Medulla oblongata (tissue), 1 donor: ENCODE measurements around the gene LIF.
"Not testable (repeated sequence)": the region's sequence is repeated elsewhere in the genome, so short reads cannot be mapped to it uniquely, and the experiment has no call there.

Experiments
- DNase-seq: peaks from one replicate; pipeline ENCODE4 v3.0.0-alpha.2; 2015; ENCODE audit errors: extremely low spot score

LIF gene

GRCh38 chr22:30243661-30244060 is 2.9 kb downstream of the LIF start:
- DNase-seq = no peak

GRCh38 chr22:30241576-30242371 is 4.8 kb downstream of the LIF start:
- DNase-seq = no peak

DNA sequence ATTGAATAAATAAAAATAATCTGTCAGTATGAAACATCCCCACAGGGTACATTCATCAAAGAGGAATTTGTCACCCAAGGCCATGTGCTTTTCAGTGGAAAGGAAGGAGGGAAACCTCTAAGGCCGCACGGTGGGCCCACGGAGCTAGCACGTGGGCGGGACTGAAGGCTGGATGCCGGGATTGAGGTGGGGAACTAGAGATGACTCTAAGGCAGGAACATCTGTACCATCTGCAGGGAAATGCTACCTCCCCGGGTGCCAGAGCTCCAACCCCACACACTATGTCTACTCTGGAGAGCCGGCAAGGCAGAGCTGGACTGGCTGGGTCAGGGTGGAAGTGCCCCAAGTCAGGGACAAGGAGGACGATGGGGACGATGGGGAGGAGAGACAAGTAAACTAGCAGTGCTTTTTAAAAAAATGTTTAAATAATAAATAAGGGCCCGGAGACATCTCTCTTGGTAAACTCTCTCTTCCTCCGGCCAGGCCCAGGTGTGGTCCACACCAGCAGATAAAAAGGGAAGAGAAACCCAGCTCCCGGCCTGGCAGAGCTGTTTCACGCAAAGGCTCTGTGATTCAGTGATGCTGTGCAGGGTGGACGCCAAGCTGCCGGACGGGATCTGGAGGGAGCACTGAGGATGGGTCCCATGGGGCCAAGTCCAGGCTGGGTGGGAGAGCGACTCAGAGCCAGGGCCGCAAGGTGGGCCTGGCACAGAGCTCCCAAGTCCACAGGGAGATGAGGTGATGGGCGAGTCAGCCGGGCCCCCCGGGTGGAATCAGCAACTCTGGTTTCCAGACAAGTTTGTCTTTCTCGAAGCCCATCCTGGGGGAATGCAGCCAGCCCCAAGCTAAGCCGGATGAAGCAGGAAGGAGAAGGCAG is 5.8 kb downstream of the LIF start:
- no peak for DNase-seq

GRCh38 chr22:30239488-30240405 is 6.8 kb downstream of the LIF start:
- no peak for DNase-seq

DNA sequence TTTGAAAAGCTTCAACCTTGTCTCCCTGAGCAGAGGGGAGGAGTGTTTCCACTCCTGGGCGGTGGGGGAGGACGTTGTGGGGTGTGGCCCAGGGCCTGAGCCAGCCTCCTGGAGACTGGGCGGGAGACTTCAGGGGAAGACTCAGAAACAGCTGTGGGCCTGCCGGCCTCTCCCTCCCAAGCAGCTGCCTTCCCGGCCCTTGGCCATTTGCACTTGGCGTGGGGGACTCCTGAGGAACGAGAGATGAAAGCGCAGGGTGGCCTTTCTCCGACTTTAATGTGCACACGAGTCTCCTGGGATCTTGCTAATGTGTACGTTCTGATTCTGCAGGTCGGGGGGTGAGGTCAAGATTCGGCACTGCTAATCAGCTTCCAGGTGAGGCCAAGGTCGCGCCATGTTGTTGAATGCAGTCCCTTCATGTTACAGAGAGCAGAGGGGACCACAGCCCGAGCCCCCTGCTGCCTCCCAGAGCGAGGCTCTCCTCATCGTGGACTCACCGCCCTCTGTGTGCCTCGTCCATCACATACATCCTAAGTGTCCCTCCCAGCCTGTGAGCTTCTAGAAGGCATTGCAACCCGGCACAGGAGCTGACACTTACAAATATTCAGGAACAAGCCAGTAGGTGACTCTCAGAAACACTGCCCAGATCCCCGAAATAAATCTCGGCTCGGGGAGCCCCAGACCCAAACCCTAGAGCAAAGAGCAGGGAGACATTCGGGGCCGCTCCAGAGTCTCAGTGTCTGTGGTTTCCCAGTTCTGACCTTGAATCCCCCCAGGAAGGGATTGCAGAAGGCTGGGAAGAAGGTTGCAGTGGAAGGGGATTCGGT is 7.7 kb downstream of the LIF start:
- DNase-seq = no peak

- no peak for DNase-seq
Measured at GRCh38 chr22:30238136-30238535, 8.4 kb downstream of the LIF start.

- DNase-seq = no peak
Measured at GRCh38 chr22:30236875-30237274, 9.7 kb downstream of the LIF start.

GRCh38 chr22:30235687-30236170 is 10.8 kb downstream of the LIF start:
- no peak for DNase-seq

DNA sequence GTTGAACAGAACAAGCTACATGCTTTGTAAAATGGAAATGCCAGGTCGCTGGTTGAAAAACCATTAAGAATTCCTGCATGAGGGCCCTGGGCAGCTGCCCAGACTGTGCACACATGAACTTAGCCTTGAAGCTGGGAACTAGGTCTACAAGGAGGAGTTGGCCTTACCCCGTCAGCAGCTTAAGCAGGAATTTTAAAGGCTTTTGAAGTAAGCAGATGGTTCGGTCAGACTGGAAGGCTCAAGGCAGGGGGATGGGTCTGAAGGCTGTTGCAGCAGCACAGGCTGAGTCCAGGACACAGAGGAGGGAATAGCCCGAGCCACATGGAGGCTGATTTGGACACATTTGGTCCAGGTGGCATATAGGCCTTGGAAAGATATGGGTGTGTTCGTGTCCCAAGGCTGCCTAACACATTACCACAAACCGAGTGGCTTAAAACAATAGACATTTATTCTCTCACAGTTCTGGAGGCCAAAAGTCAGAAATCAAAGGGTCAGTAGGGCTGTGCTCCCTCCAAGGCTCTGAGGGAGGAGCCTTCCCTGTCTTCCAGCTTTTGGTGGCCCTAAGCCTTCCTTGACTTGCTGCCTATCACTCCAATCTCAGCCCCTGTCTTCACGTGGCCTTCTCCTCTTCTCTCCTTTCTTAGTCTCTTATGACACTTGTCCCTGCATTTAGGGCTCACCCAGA is 11.6 kb downstream of the LIF start:
- peak; percentile 26 for DNase-seq

- not testable (repeated sequence) for DNase-seq
Measured at GRCh38 chr22:30234325-30234724, 12.2 kb downstream of the LIF start.

- no peak for DNase-seq
Measured at GRCh38 chr22:30233582-30233981, 13.0 kb downstream of the LIF start.

GRCh38 chr22:30232716-30233218 is 13.8 kb downstream of the LIF start:
- no peak for DNase-seq

DNA sequence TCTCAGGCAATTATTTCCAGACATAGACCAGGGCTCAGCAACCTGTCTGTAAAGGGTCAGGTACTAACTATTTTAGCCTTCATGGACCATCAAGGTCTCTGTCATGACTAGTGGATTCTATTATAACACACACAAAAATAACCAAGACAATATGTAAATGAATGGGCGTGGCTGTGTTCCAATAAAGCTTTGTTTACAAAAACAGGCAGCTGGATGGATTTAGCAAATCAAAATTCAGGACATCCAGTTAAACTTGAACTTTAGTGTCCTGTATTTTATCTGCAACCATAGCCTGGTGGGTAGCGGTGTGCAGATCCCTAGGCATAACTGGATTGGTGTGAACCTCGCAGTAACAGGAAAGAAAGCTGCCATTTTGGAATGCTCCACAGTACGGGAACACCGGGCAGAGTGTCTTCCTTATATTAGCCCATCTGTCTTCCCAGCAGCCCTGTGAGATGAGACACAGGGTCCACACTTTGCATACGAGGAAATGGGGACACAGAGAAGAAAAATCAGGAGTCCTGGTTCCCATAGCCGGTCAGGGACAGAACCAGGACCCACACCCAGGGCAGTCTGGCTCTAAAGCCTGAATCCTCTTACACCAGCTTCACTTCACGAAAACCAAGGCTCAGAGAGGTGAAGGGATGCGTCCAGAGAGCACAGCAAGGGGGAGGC is 15.6 kb downstream of the LIF start:
- DNase-seq = no peak

- DNase-seq = no peak
Measured at GRCh38 chr22:30230330-30230729, 16.2 kb downstream of the LIF start.

DNA sequence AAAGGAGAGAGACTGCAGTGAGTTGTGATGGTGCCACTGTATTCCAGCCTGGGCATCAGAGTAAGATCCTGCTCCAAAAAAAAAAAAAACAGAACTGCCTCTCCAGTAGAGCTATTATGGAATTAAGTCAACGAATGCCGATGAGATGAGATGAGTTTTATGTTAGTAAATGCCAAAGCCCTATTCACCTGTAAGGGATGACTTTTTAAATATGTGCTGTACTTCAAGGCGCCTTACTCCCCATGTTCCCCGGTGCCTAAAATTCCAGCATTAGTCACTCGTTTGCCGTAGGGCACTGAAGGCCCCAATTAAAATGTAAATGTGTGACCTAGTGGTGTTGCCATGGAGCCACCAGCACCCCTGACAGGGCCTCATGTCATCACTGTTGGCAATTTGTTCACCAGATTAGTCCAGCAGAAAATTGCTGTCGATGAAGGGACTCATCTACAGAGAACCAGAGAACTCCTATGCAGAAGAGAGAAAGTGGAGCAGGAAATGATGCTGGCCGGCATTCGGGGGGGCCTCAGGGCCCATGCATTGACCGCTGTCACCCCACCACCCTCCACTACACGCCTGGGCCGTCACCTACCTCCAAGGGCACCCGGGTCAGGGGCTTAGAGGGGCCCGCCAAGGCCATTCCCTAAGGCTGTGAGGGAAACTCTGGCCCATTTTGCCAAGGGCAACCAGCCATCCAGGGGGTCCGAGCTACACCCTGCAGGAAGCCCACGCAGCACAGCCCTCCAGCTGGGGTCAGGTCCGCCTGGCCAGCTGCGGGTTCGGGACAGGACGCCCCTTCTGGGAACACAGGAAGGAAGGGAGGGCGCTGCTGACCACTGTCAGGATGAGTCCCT is 17.8 kb downstream of the LIF start:
- no peak for DNase-seq

- no peak for DNase-seq
Measured at GRCh38 chr22:30227438-30228228, 18.9 kb downstream of the LIF start.

GRCh38 chr22:30226192-30226832 is 20.2 kb downstream of the LIF start:
- no peak for DNase-seq
